CMK (cell line): ENCODE data around the gene TENM3.

Source experiments
- DNase-seq: peaks from one replicate; pipeline ENCODE4 v3.0.0-alpha.2; 2010; ENCODE audit warnings: low read depth

The TENM3 gene

DNA sequence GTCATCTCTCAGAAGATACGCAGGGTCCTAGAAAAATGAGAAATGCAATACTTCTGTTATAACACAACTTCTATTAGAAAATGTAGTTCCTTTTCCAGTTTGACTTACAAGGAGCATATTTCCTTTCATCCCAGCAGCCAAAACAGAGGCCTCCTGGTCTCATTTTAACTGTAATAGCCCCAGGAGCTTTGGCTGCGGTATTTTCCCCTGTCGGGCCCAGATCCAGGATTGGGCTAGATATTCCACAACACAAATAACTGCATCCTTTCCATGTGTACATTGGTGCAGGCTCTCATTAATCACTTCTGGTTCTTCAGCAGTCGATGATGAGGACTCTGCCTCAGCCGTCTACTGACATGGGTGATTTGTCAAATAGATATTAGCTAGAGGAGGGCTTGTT is 166.1 kb downstream of the TENM3 start:
- no peak for DNase-seq

DNA sequence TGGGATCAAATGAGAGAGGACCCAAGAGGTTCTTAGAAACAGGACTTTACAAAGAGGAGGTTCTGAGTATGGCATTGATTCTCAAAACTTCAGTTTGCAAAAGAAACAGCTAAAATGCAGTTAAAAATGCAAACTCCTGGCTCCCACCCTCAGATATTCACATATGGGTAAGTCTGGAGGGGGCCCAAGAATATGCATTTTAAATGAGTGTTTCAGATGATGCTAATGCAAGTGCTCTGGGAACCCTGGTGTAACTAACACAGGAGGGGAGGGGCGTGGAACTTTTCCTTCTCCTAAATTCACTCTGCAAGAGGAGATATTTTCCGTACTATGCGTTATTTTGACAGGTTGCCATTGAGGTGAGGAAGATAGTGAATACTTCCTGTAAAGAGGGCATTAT is 168.2 kb downstream of the TENM3 start:
- no peak for DNase-seq

DNA sequence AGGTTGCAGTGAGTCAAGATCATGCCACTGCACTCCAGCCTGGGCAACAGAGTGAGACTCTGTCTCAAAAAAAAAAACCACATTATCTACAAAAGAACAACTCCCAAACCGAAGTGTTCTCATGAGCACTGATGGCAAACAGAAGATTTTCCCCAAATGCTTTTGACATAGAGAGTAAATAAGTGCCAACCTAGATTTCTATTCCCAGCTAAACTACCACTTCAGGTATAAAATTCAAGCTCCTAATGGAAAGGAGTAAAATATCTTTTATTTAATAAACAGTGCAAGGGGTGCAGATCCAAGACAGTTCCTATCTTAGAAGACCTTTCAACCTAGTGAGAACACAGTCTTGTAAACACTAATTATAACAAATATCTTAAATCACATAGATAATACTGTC is 170.3 kb downstream of the TENM3 start:
- no peak for DNase-seq

DNA sequence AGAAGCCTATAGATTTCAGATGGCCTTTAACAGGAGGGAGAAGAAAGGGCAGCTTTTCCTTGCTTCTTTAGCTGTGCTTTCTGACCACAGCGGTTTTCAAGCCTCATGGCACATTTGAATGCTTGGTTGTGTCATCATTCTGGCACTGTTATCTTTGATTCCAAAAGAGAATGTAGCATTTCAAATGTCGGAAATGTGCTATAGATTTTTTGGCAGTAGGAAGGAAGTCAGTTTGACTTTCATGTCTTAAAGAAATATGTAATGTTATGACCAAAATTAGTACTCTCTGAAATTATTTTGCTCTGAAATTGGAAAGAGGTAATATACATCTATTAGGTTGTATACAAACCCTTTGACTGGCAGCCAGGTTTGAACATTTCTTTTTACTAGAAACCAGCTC is 171.9 kb downstream of the TENM3 start:
- no peak for DNase-seq

DNA sequence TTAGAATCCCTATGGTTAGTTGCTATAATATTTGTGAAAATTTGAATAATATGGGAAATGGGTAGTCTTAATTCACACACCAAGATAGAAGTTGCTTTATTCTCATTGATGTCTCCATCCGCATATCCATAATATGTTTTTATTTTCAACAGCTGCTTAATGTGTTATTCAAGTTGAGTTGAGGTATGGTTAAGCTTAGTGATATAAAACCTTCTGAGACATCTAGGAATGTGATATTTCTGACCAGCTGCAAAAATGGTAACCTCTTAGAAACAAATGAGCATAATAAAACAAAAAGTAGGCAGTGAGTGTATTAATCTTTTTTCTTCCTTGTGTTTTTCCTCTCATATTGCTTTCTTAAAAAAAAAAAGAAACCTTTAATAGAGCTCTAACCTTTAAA is 172.9 kb downstream of the TENM3 start:
- DNase-seq: no peak

DNA sequence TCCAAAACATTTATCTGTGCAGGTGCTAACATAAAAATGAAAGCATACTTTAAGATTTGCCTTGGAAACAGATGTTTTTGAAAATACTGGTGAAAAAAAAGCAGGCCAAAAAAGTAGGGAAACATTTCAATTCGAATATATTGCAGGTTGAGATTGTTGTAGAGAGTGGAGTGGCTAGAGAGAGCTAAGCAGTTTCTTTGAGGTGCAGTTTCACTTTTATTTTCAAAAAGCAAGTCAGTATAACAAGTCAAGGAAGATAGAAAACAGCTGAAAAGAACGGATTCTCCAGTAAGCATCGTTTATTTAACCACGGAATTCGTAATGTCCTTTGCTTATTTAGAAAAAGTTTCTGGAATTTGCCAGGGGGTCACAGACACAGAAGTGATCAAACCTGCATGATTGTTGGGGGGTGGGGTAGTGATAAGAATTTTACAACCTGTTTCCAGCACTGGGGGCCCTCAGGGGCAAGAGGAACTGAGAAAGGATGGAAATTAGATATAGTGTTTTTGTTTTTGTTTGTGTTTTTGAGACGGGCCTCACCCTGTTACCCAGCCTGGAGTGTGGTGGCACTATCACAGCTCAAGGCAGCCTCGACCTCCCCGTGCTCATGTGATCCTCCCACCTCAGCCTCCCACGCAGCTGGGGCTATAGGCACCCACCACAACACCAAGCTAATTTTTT is 175.0 kb downstream of the TENM3 start:
- no peak for DNase-seq

DNA sequence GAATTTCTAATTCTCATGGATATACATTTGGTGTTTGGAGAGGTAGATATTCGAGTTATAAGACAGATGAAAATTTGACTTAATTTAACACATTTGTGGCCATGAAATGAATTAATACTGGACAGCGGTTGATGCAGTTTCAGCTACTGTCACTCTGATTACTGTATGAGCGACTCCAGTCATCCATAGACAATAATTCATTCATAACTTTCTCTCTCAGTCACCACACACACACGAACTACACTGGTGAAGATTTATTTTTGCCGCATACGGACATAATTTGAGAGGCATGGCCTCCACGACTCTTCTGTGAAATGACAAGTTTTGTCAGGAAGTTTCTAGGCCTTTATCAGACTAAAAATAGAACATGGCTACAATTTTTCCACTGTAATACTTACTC is 177.0 kb downstream of the TENM3 start:
- DNase-seq: no peak

DNA sequence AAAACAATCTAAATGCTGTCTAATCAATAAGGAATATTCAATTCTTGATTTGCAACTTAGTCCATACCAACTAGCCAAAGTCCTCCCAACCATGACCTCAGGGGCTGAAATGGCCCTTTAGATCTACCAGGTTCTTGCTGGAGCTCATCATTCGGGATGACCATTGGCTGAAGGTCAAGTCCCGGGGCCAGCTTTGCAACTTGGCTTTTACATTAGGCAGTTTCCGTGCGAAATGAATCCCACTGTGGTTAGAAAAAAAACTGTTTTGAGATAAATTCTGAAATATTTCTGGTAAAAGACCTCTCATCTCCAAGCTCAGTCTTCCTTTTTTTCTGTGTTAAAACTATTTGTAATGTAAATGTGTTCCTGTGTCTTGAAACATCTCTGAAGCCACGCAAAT is 178.6 kb downstream of the TENM3 start:
- DNase-seq: no peak

DNA sequence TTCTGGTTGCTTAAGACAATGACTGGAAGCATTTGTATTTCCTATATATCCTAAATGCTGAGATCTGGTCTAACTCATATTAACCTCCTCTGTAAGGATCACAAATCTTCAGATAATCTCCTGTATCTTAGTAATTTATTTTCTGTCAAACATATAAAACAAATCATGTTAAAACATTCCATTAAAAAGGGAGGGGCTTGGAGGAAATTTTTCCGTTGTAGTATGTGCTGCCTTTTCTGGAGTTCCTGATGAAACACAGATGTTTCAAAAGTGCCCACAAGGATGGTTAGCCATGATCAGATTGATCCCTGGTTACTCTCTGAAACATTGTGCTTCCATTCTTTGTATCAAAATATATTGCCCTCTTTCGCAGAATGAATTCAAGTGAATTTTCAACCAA is 182.1 kb downstream of the TENM3 start:
- DNase-seq: no peak

DNA sequence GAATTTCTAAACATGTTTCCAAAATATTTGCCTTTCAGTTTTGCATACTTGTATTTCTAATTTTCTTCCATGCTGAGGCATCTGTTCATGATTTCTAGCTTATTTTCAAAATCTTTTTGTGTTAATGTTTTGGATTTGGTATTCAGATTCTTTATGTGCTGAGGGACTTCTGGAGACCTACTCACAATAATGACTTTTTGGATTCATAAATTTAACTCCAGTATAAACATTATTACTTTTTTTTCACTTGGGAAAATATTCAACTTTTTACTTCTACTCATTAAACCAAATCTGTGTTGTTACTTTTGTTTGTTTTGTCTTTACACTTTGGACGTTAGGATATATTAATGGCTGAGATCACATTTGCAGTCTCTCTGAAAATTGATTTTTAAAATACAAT is 183.7 kb downstream of the TENM3 start:
- no peak for DNase-seq

DNA sequence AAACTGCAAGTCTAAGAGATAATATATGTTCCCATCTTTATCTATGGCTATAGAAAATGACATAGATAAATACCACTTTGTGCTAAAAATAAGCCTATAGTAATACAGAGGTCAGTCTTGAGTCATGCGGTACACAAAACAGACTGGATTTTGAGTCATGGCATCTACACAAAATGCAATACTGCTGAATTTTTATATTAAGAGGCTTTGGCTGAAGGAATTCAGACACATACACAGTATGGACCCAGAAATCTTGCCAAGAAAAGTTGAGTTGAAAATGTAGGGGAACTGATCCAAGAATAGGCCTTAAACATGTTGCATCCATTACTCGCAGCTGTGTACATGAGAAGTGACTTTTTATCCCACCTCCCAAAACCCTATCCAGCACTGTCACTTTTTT is 184.4 kb downstream of the TENM3 start:
- DNase-seq: no peak

DNA sequence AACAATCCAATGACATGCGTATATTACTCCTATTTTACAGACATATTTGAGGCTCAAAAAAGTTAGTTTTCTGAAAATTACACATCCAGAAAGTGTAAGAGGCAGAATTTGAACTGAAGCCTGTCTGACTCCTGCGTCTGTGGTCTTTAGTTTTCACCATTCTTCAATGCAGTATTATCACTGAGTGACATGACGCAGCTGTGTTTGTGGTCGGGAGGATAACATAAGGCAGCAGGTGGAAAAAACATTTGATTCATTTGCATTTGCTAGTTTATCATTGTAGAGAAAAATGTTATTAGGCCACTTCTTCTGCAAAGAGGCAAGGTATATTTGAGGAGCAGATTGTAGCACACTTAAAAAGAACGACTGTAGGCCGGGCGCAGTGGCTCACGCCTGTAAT is 186.7 kb downstream of the TENM3 start:
- DNase-seq: no peak

DNA sequence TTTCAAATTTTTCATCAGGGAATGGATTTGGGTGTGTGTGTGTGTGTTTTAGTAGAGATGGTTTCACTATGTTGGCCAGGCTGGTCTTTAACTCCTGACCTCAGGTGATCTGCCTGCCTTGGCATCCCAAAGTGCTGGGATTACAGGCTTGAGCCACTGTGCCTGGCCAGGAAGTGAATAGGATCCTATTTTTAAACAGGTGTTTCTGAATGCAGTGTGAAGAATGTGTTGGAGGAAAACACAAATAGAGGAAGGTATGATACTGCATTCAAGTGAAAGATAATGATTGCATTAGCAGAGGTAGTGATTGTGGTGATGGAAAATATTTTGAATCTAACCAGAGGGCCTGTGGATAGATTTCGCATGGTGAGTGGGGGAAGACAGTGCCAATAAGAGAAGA is 189.6 kb downstream of the TENM3 start:
- no peak for DNase-seq

DNA sequence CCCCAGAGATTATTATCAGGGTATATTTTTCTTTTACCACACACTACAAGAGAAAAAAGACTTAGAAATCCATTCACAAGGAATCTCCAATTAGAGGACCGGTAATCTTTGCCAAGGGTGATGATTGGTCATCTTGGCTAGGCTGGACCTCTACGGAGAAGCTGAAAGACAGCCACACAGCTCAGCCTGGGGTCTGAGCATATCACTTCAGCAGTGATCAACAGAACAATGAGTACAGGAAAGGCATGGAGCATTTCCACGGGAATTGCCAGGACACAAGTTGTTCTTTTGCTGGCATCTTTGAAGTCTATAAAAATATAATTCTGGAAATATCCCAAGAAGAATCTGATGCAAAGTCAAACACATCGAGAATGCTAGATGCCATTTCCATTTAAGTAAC is 191.5 kb downstream of the TENM3 start:
- no peak for DNase-seq

DNA sequence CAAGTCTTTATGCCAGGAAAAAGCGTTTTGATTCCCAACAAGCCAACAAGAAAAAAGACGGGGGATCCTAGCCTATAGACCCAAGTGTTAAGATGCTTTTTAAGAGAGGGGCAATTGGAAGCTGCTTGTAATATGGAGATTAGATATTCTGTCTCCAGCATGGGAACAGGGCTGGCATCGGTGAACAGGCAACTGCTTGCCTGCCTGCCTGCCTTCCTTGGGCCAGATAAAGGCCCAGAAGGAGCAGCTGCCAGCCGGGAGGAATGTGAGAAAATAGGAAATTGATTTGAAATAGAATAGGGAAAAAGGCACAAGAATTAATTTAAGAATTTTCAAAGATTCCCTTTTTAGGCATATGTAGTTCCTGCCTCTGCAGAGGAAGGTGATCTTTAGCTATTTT is 192.2 kb downstream of the TENM3 start:
- DNase-seq: no peak

DNA sequence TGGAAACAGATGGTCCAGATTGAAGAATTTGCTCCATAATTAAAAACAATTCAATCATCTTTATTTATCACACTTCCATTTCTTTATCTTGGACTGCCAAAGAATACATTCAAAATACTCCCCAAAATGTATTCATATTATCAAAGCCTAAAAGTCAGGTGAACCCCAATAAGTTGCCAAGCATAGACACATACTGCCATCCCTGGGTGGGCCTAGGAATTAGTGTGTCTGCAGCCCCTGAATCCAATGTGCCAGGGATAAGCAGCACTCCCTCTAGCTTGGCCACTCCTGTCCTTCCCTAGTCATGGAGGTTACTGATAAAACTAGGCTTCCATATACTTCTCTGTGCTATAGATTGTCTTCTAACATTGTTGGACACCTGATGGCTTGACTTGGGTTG is 199.9 kb downstream of the TENM3 start:
- DNase-seq: no peak

DNA sequence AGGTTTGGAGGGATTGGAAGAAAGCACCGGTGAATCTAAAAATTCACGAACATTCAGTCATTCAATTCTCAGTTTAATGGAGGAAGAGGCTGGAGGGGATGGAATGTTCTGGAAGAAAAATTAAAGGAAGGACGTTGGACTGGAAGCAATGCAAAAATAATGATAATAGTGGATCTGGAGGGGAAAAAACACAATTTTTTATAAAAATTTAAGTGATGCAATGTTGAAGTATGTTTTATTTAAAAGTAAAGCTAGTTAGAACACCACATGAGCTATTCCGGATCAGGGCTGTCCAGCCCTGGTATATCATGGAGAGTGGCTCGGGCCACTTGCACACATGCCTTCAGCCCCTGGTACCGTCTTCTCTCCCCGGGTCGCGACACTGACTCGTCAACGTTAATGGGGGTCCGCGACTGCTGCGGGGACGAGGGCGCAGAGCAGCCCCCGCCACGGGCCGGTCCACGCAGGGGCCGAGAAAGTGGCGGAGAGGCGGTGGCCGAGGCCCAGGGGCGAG is 204.6 kb downstream of the TENM3 start:
- no peak for DNase-seq

DNA sequence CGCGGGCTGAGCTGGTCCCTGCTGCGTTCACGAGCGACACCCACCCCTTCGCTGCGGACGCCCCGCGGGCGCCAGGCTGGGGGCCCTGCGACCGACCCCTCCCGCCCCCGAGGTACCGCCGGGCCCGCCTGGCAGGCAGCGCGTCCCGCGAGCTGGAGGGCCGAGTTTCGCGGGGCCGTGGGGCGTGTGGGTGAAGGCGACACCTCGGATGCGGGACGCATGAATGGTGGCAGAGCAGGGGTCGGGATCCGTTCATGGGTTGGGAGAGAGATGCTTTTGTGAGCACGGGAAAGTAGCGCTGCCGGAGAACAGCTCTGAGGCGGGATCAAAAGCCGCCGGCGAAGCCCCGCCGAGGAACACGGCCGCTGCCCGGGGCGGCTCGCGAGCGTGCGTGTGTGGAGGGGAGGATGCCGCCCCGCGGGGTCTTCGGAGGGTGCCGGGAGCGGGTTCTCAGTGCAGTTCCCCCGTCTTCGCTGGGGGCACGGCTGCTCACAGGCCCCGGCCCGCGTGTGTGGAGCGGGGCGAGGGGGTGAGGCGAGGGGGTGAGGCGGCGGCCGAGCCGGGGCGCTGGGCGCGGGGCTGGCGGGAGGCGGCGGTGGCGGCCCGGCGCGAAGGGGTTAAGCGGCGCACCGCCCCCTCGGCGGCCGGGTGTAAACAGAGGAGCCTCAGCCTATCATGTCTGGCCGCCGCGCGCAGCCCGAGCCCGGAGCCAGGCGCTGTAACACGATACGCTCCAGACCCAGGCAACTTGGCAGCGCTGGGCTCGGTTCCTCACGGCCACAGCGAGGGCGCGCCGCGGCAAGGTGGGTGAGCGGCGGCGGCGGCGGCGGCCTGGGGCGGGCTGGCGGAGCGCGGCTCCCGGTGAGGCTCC is 205.3 kb downstream of the TENM3 start:
- DNase-seq: no peak

DNA sequence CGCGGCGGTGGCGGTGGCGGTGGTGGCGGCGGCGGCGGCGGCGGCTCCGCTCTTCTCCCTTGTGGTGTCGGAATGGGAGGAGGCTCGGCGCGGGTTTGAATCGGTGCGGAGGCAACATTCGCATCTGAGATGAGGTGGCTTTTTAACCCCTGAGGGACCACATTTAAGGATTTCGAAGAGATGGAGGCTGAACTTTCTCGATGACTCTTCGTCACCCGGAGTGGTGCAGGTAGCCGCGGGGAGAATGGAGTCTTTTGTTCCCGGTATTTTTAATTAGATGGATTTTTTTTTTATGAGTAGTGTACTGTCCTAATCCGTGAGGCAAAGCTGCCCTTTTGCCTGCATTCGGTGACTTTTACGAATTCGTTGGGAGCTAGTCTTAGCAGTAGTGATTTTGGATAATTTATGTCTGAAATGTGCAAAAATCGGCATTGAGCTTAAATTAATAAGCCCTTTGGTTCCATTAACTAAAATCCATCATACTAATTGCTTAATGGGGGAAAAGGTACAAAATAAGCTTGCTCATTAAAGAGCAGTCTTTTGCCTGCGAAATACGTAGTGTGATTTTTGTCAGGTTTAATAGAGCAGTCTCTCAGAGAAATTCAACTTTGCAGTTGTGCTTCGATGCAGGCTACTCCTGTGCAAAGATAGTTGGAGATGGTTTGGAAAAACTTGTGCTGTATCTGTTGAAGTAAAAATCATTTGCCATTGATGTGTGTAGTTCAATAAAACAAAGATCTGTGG is 206.2 kb downstream of the TENM3 start:
- DNase-seq: no peak

DNA sequence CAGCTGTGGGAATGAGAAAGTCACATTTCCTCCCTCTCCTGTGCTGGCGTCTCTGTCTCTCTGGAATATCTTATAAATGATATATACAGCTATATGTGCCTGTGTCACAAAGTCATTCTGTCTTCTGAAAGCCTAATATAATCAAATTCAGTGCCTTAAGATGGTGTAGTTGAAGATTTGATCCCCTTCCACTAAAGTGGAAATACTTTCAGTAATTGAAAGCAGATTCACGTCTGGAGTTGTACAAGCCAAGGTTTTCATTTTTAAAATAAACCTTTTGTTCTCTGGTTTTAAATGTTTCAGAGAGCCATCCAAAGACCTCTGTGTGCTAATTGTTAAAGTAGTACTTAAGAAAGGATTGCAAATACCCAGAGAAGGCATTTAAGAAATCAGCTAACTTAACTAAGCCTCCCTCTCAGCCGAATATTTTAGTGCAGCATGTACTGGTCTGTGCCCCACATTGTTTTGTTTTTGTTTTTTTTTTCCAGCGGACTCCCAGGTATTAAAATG is 206.8 kb downstream of the TENM3 start:
- DNase-seq: no peak

DNA sequence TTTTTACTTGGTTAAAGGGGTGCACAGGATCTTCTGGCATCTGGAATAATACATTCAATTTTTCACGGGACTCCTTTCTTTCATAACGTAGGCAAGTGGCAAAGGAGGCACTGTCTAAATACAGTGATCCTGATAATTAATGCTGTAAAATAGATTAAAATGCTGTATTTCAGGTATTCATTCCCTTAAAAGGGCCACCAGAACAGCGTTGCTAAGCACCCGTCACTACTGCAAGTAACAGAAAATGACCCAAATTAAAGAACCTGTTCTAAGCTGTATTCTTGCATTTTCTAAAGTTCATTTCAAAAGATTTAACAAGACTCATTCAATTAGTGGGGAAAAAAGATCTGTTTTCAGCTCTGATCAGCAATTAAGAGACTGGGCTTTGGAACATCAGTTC is 208.2 kb downstream of the TENM3 start:
- no peak for DNase-seq

DNA sequence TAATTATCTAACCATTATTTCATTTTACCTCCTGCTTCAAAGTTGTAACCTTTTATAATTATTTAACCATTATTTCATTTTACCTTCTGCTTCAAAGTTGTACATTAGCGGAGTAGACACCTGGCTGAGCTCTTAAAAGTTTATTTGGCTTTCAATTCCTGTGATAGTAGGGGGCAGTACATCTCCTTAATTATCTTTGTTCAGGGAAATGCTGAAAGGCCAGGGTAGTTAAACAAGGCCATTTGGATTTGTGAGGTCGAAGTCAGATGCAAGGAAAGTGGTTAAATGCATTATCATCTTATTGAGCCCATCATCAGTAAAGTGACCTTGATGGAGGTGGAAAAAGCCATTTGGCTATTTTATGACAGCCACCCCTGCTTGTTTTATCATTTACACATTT is 210.6 kb downstream of the TENM3 start:
- no peak for DNase-seq
